ENCODE measurements around the gene FIGNL2.

The FIGNL2 gene

DNA sequence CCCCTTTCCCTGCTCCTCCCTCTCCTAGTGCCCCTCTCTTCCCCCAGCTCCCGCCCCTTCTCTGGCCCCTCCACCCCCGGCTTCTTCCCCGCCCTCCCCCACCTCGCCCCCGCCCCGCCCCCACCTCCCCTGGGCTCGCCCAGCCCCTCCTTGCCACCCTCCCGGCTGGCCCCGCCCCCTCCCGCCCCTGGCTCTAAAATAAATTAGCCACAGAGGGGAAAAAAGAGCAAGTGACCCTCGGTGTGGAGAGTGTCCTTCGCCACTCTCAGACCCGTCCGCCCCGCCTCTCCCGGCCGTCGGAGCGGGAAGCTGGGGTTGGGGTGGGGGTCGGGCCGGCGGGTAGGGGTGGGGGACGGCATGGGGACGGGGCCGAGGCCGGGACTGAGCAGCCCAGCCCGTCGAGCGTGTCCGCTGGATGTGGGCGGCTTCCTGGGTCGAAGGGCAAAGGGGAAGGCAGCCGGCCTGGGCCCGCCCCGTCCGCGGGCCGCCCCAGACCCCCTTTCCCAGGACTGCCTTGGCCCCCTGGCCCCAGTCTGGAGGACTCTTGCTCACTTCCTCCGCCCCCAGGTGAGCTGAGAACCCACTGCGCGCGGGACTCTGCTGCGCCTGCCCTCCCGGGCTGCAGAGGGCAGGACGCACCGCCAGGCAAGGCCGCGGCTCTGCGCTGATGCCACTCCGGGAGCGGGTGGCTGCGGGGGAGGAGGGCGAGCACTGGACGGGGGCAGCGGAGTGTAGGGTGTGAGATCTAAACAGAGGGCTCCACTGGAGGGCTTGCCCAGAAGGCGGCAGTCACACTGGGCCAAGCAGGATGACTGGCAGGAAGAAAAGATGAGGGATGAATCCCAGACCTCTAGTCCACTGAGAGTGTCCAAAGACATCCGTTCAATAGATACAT lies 570 bp upstream of the FIGNL2 start:
- Mint-ChIP-seq H3K4me1 (peaks cover 56% of the 10 kb centered on the region), H3K4me3 (peak overlapping the region; percentile 71 to 83 (median 78)), H3K9me3 (no peaks in the 10 kb centered on the region), H3K36me3 (ENCODE audit: low read depth) (peaks cover 3% of the 10 kb centered on the region), H3K27me3 (ENCODE audit: low read depth) (peaks cover 40% of the 10 kb centered on the region), H3K27ac (peak overlapping the region; percentile 71 to 83 (median 80))
- TF ChIP-seq, protein P1, sequence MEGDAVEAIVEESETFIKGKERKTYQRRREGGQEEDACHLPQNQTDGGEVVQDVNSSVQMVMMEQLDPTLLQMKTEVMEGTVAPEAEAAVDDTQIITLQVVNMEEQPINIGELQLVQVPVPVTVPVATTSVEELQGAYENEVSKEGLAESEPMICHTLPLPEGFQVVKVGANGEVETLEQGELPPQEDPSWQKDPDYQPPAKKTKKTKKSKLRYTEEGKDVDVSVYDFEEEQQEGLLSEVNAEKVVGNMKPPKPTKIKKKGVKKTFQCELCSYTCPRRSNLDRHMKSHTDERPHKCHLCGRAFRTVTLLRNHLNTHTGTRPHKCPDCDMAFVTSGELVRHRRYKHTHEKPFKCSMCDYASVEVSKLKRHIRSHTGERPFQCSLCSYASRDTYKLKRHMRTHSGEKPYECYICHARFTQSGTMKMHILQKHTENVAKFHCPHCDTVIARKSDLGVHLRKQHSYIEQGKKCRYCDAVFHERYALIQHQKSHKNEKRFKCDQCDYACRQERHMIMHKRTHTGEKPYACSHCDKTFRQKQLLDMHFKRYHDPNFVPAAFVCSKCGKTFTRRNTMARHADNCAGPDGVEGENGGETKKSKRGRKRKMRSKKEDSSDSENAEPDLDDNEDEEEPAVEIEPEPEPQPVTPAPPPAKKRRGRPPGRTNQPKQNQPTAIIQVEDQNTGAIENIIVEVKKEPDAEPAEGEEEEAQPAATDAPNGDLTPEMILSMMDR (IDR thresholded peaks at IDR 0.05; ENCODE audit: unreplicated experiment in 3 of 3) = peak in 2 of 3 experiments; percentile 12 to 32

DNA sequence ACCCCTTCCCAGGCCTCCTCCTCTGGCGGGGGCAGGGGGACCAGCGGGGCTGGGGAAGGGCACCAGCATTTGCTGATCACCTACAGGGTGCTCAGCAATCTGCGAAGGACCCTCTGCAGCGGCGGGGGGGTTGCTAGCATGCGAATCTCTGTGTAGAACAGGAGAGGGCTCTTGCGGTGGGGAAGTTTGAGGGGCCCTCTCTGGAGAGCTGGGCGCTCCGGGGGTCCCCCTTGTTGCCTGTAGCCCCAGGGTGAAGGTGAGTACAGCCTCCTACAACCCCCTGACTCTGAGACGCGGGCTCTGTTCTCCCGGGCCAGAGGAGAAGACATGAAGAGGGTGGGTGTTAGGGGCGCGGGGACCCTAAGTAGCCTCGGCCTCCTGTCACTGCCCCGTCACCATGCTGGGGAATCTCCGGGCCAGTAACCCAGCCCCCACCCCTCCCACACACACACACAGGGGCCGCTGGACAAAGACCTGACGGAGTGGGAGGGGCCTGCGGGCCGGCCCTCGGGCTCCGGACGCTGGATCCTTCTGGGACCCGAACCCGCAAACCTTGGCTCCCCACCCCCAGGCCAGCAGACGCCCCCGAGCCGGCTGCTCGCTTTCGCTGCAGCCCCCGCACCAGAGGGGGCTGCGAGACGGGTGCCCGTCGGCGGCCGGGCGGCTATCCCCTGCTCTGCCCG lies 734 bp downstream of the FIGNL2 start:
- Mint-ChIP-seq H3K36me3 (ENCODE audit: low read depth) (peaks cover 3% of the 10 kb centered on the region), H3K4me1 (peaks cover 56% of the 10 kb centered on the region), H3K27ac (peak overlapping the region; percentile 55 to 90 (median 77)), H3K4me3 (peak overlapping the region; percentile 90 to 91 (median 91)), H3K9me3 (no peaks in the 10 kb centered on the region), H3K27me3 (ENCODE audit: low read depth) (peaks cover 41% of the 10 kb centered on the region)
- TF ChIP-seq, protein P1 (IDR thresholded peaks at IDR 0.05; ENCODE audit: unreplicated experiment in 3 of 3) = no peak

- H3K27ac Mint-ChIP-seq = peak overlapping the region; percentile 72 to 90 (median 79)
- TF ChIP-seq, protein P1 (IDR thresholded peaks at IDR 0.05; ENCODE audit: unreplicated experiment in 3 of 3) = no peak
Measured at GRCh38 chr12:51846911-51847642, 1.4 kb downstream of the FIGNL2 start.

DNA sequence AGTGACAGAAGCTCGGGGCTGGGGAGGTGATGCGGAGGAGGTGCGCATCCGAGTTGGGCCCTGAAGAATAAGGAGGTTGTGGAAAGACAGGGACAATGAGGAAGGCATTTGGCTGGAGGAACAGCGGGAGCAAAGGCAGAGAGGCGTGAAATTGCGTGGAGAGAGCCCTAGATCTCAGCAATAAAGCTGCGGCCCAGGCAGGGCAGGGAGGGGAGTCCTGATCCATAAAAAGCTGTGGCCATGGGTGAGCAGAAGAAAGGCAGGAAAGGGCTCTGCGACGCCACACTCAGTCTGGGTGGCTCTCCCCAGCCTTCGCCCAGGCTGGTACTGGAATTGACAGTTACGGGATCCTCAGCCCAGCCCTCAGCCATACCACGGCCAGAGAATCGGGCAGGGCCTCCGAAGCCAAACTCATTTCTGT lies 2.2 kb downstream of the FIGNL2 start:
- TF ChIP-seq, protein P1 (IDR thresholded peaks at IDR 0.05; ENCODE audit: unreplicated experiment in 3 of 3) = no peak
- Mint-ChIP-seq H3K36me3 (ENCODE audit: low read depth) (peaks cover 3% of the 10 kb centered on the region), H3K9me3 (no peaks in the 10 kb centered on the region), H3K4me1 (peaks cover 52% of the 10 kb centered on the region), H3K4me3 (peak overlapping the region; percentile 90 to 91 (median 91)), H3K27ac (peak overlapping the region; percentile 72 to 95 (median 90)), H3K27me3 (ENCODE audit: low read depth) (peaks cover 34% of the 10 kb centered on the region)

More at GRCh38 chr12:51846911-51847642, 1.4 kb downstream of the FIGNL2 start:
- peak overlapping the region; percentile 90 to 91 (median 91) for H3K4me3 Mint-ChIP-seq
- H3K36me3 Mint-ChIP-seq (ENCODE audit: low read depth) = peaks cover 3% of the 10 kb centered on the region
- H3K4me1 Mint-ChIP-seq = peaks cover 50% of the 10 kb centered on the region
- peaks cover 38% of the 10 kb centered on the region for H3K27me3 Mint-ChIP-seq (ENCODE audit: low read depth)
- H3K9me3 Mint-ChIP-seq = no peaks in the 10 kb centered on the region

- Mint-ChIP-seq H3K9me3 (no peaks in the 10 kb centered on the region), H3K36me3 (ENCODE audit: low read depth) (peaks cover 3% of the 10 kb centered on the region), H3K4me1 (peaks cover 45% of the 10 kb centered on the region), H3K4me3 (peak overlapping the region; percentile 90 to 91 (median 91)), H3K27me3 (ENCODE audit: low read depth) (peaks cover 31% of the 10 kb centered on the region), H3K27ac (peak overlapping the region; percentile 72 to 95 (median 90))
- TF ChIP-seq, protein P1 (IDR thresholded peaks at IDR 0.05; ENCODE audit: unreplicated experiment in 3 of 3) = no peak
Measured at GRCh38 chr12:51845482-51845881, 3.0 kb downstream of the FIGNL2 start.
